B cell (primary cell): ENCODE results near the gene ADAMTS17.

Source experiments
- EZH2 ChIP-seq: IDR thresholded peaks from 2 replicates; pipeline ENCODE4 v1.6.1; 2012; ENCODE audit warnings: borderline replicate concordance, low read depth, mild to moderate bottlenecking, moderate library complexity, low read length; ENCODE audit not compliant: insufficient read depth, poor library complexity, severe bottlenecking
- TF ChIP-seq, protein P1 (sequence below): fragments of 200-600 bp; IDR thresholded peaks from one replicate; pipeline ENCODE4 v1.8.0; 2022; ENCODE audit warnings: antibody characterized with exemption, mild to moderate bottlenecking

DNA sequence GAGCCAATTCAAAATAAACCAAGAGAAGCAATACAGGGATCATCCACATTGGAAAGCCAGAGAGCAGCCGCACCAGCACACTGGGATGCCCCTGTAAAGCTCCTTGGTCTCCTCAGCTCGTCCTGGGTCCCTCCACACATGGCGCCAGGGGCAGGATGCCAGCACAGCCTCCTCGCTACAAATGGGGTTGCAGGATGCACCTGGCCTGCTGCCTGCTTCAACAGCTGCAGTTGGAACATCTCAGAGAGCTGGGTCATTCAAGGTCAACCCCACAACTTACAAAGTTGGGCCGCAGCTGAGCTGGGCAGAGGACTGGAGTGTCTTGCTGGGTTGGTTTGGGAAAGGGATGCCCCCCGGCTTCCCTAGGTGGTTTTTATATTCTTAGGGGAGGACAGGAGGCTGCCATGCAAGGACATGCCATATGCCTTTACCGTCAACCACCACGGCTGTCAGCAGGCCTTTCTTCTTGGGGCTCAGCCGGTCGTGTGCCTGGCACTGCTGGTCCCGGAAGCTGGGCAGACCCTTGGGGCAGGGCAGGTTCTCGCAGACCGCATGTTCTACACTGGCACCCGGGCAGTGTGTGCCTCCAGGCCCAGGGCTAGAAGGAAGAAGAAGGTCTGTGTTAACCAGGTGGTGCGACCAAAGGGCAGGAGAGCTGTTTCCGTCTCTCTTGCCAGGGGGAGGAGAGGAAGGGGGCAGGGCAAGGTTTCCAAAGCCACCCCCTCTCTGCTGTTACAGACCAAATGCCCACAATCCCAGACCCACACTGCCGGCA lies 225.2 kb downstream of the ADAMTS17 start:
- TF ChIP-seq, protein P1, sequence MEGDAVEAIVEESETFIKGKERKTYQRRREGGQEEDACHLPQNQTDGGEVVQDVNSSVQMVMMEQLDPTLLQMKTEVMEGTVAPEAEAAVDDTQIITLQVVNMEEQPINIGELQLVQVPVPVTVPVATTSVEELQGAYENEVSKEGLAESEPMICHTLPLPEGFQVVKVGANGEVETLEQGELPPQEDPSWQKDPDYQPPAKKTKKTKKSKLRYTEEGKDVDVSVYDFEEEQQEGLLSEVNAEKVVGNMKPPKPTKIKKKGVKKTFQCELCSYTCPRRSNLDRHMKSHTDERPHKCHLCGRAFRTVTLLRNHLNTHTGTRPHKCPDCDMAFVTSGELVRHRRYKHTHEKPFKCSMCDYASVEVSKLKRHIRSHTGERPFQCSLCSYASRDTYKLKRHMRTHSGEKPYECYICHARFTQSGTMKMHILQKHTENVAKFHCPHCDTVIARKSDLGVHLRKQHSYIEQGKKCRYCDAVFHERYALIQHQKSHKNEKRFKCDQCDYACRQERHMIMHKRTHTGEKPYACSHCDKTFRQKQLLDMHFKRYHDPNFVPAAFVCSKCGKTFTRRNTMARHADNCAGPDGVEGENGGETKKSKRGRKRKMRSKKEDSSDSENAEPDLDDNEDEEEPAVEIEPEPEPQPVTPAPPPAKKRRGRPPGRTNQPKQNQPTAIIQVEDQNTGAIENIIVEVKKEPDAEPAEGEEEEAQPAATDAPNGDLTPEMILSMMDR: no peak
- no peak for TF ChIP-seq EZH2
